Thyroid gland (tissue), 4 donors: ENCODE results near the gene RHBDF2.

Experiments used
- CTCF ChIP-seq, 6 experiments: fragments of 200-600 bp in 3 of 6; fragments of 450-650 bp in 3 of 6; sonication (generic) in 3 of 6; IDR thresholded peaks; one replicate each; pipeline ENCODE4 v1.5.1; 2016 to 2019; ENCODE audit warnings: antibody characterized with exemption in 6 of 6, mild to moderate bottlenecking in 2 of 6, inconsistent platforms in 1 of 6, moderate library complexity in 1 of 6
- POLR2A ChIP-seq, 2 donors: fragments of 450-650 bp; IDR thresholded peaks; one replicate each; pipeline ENCODE4 v1.6.1; 2017; ENCODE audit warnings: antibody characterized with exemption in 2 of 2, mild to moderate bottlenecking in 2 of 2, moderate library complexity in 1 of 2

GRCh38 chr17:76485569-76485968 is 15.7 kb downstream of the RHBDF2 start:
- TF ChIP-seq CTCF (IDR thresholded peaks at IDR 0.05) (no peak), POLR2A (IDR thresholded peaks at IDR 0.05) (no peak)
